ENCODE measurements around the gene SLC12A9.

Gene SLC12A9

DNA sequence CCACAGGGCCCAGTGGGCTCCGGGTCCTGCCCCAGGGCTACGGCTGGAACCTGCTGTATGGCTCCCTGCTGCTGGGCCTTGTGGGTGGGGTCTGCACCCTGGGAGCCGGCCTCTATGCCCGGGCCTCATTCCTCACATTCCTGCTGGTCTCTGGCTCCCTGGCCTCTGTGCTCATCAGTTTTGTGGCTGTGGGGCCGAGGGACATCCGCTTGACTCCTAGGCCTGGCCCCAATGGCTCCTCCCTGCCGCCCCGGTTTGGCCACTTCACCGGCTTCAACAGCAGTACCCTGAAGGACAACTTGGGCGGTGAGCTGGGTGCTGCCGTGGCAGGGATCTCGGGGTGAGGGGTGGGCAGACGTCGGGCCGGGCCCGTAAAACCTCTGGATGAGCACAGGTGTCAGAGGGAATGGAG is 4.4 kb downstream of the SLC12A9 start:
- Histone ChIP-seq H3K27ac (replicated peaks) (no peak overlapping the region), H3K4me3 (replicated peaks; ENCODE audit: insufficient read depth, low read length) (no peak overlapping the region), H3K27me3 (ENCODE audit: insufficient read depth, poor library complexity, severe bottlenecking) (no peaks in the 10 kb centered on the region)
- no peak for DNase-seq (ENCODE audit: low read depth in 1 of 2, low spot score in 1 of 2)
- TF ChIP-seq SPI1 (IDR thresholded peaks at IDR 0.05; ENCODE audit: borderline replicate concordance, low read depth) = no peak
- no peak for TF ChIP-seq GABPA (IDR thresholded peaks at IDR 0.05; ENCODE audit: low read depth)
- TF ChIP-seq, protein P1, sequence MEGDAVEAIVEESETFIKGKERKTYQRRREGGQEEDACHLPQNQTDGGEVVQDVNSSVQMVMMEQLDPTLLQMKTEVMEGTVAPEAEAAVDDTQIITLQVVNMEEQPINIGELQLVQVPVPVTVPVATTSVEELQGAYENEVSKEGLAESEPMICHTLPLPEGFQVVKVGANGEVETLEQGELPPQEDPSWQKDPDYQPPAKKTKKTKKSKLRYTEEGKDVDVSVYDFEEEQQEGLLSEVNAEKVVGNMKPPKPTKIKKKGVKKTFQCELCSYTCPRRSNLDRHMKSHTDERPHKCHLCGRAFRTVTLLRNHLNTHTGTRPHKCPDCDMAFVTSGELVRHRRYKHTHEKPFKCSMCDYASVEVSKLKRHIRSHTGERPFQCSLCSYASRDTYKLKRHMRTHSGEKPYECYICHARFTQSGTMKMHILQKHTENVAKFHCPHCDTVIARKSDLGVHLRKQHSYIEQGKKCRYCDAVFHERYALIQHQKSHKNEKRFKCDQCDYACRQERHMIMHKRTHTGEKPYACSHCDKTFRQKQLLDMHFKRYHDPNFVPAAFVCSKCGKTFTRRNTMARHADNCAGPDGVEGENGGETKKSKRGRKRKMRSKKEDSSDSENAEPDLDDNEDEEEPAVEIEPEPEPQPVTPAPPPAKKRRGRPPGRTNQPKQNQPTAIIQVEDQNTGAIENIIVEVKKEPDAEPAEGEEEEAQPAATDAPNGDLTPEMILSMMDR (IDR thresholded peaks at IDR 0.05; ENCODE audit: insufficient read depth, low read length) = no peak
- TF ChIP-seq POLR2AphosphoS5 (IDR thresholded peaks at IDR 0.05; ENCODE audit: low read depth) = no peak
- TF ChIP-seq, protein P2, sequence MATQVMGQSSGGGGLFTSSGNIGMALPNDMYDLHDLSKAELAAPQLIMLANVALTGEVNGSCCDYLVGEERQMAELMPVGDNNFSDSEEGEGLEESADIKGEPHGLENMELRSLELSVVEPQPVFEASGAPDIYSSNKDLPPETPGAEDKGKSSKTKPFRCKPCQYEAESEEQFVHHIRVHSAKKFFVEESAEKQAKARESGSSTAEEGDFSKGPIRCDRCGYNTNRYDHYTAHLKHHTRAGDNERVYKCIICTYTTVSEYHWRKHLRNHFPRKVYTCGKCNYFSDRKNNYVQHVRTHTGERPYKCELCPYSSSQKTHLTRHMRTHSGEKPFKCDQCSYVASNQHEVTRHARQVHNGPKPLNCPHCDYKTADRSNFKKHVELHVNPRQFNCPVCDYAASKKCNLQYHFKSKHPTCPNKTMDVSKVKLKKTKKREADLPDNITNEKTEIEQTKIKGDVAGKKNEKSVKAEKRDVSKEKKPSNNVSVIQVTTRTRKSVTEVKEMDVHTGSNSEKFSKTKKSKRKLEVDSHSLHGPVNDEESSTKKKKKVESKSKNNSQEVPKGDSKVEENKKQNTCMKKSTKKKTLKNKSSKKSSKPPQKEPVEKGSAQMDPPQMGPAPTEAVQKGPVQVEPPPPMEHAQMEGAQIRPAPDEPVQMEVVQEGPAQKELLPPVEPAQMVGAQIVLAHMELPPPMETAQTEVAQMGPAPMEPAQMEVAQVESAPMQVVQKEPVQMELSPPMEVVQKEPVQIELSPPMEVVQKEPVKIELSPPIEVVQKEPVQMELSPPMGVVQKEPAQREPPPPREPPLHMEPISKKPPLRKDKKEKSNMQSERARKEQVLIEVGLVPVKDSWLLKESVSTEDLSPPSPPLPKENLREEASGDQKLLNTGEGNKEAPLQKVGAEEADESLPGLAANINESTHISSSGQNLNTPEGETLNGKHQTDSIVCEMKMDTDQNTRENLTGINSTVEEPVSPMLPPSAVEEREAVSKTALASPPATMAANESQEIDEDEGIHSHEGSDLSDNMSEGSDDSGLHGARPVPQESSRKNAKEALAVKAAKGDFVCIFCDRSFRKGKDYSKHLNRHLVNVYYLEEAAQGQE (IDR thresholded peaks at IDR 0.05; ENCODE audit: insufficient replicate concordance, low read depth) = no peak

DNA sequence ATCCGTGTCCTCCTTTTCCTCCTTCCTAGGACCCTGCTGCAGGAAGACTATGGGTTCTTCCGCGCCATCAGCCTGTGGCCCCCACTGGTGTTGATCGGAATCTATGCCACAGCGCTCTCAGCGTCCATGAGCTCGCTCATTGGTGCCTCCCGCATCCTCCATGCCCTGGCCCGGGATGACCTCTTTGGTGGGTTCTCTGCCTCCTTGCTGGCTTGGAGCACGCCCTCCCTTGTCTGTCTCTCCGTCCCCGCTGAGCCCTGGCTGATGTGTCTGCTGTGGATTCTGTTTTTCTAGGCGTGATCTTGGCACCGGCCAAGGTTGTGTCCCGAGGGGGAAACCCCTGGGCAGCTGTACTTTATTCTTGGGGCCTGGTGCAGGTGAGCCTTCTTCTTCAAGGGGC is 7.3 kb downstream of the SLC12A9 start:
- Histone ChIP-seq H3K27me3 (ENCODE audit: insufficient read depth, poor library complexity, severe bottlenecking) (no peaks in the 10 kb centered on the region), H3K27ac (replicated peaks) (no peak overlapping the region), H3K4me3 (replicated peaks; ENCODE audit: insufficient read depth, low read length) (no peak overlapping the region)
- no peak for DNase-seq (ENCODE audit: low read depth in 1 of 2, low spot score in 1 of 2)
- TF ChIP-seq POLR2AphosphoS5 (IDR thresholded peaks at IDR 0.05; ENCODE audit: low read depth) (no peak), GABPA (IDR thresholded peaks at IDR 0.05; ENCODE audit: low read depth) (no peak), SPI1 (IDR thresholded peaks at IDR 0.05; ENCODE audit: borderline replicate concordance, low read depth) (no peak)
- TF ChIP-seq, protein P1 (IDR thresholded peaks at IDR 0.05; ENCODE audit: insufficient read depth, low read length) = no peak
- TF ChIP-seq, protein P2 (IDR thresholded peaks at IDR 0.05; ENCODE audit: insufficient replicate concordance, low read depth) = no peak

DNA sequence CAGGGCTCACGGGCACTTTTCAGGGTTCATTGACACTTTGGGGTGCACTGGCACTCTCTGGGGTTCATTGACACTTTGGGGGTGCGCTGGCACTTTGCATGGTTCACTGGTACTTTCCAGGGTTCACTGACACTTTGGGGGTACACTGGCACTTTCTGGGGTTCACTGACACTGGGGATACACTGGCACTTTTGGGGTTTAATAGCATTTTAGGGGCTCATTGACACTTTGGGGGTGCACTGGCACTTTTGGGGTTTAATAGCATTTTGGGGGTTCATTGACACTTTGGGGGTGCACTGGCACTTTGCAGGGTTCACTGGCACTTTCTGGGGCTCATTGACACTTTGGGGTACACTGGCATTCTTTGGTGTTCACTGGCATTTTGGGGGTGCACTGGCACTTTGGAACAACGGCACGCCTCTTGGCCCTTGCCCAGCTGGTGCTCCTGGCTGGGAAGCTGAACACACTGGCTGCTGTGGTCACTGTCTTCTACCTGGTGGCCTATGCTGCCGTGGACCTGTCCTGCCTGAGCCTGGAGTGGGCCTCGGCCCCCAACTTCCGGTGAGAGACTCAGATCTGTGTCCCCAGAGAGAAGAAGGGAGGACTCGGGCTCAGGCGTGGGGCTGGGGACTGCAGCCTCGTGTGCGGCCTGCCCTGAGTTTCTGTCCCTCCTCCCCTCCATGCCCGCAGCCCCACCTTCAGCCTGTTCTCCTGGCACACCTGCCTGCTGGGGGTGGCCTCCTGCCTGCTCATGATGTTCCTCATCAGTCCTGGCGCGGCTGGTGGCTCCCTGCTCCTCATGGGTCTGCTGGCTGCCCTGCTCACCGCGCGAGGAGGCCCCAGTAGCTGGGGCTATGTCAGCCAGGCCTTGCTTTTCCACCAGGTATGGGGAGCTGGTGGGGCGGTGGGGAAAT is 8.4 kb downstream of the SLC12A9 start:
- H3K27me3 ChIP-seq (ENCODE audit: insufficient read depth, poor library complexity, severe bottlenecking) = no peaks in the 10 kb centered on the region
- H3K4me3 ChIP-seq (replicated peaks; ENCODE audit: insufficient read depth, low read length) = no peak overlapping the region
- no peak overlapping the region for H3K27ac ChIP-seq (replicated peaks)
- DNase-seq (ENCODE audit: low read depth in 1 of 2, low spot score in 1 of 2) = no peak
- TF ChIP-seq POLR2AphosphoS5 (IDR thresholded peaks at IDR 0.05; ENCODE audit: low read depth) (no peak), GABPA (IDR thresholded peaks at IDR 0.05; ENCODE audit: low read depth) (no peak), SPI1 (IDR thresholded peaks at IDR 0.05; ENCODE audit: borderline replicate concordance, low read depth) (no peak)
- TF ChIP-seq, protein P2 (IDR thresholded peaks at IDR 0.05; ENCODE audit: insufficient replicate concordance, low read depth) = no peak
- TF ChIP-seq, protein P1 (IDR thresholded peaks at IDR 0.05; ENCODE audit: insufficient read depth, low read length) = no peak

All from HL-60 (cell line).